Neural progenitor cell (in vitro differentiated cells): ENCODE data around the gene MPRIP. TPM values are rescaled to one million over a fixed set of nuclear protein-coding genes. Genes with fewer than 3 reads are reported as not detected.

Experiments
- DNase-seq: peaks from one replicate; pipeline ENCODE4 v3.0.0-alpha.2; 2016; ENCODE audit warnings: low spot score
- H2AFZ ChIP-seq: fragments of 200-600 bp; sonication (generic); replicated peaks from 2 replicates; pipeline ENCODE4 v1.6.1; 2016; ENCODE audit warnings: antibody characterized with exemption
- H3F3A ChIP-seq: fragments of 200-600 bp; sonication (generic); 2 replicates; pipeline ENCODE4 v1.6.1; 2016; ENCODE audit warnings: antibody characterized with exemption, low read depth
- H3K27ac ChIP-seq: fragments of 200-600 bp; sonication (generic); 2 replicates; pipeline ENCODE4 v1.5.1; 2016; ENCODE audit warnings: mild to moderate bottlenecking
- H3K27me3 ChIP-seq: fragments of 200-600 bp; sonication (generic); 2 replicates; pipeline ENCODE4 v1.6.1; 2016; ENCODE audit warnings: mild to moderate bottlenecking, moderate library complexity
- H3K36me3 ChIP-seq: fragments of 200-600 bp; sonication (generic); 2 replicates; pipeline ENCODE4 v1.5.1; 2016
- H3K4me1 ChIP-seq: fragments of 200-600 bp; sonication (generic); 2 replicates; pipeline ENCODE4 v1.6.1; 2016; ENCODE audit warnings: mixed run types
- H3K4me2 ChIP-seq: fragments of 200-600 bp; sonication (generic); 2 replicates; pipeline ENCODE4 v1.6.1; 2016
- H3K4me3 ChIP-seq: fragments of 200-600 bp; sonication (generic); 2 replicates; pipeline ENCODE4 v1.5.1; 2016
- H3K79me2 ChIP-seq: fragments of 200-600 bp; sonication (generic); 2 replicates; pipeline ENCODE4 v1.6.1; 2016; ENCODE audit warnings: low read depth
- H3K9ac ChIP-seq: fragments of 200-600 bp; sonication (generic); 2 replicates; pipeline ENCODE4 v1.6.1; 2016
- H3K9me3 ChIP-seq: fragments of 200-600 bp; sonication (generic); 2 replicates; pipeline ENCODE4 v1.5.1; 2016; ENCODE audit warnings: low read depth
- H4K20me1 ChIP-seq: fragments of 200-600 bp; sonication (generic); 2 replicates; pipeline ENCODE4 v1.6.1; 2016; ENCODE audit warnings: low read depth
- H3K27ac Mint-ChIP-seq: 3 replicates; pipeline ENCODE4 v1.8.0; 2021; ENCODE audit warnings: mixed read lengths
- H3K27me3 Mint-ChIP-seq: 2 replicates; pipeline ENCODE4 v1.8.0; 2022; ENCODE audit warnings: low read depth, mild to moderate bottlenecking, inconsistent platforms, moderate library complexity, mixed read lengths; ENCODE audit not compliant: insufficient read depth
- H3K36me3 Mint-ChIP-seq: 3 replicates; pipeline ENCODE4 v1.8.0; 2021; ENCODE audit warnings: mixed read lengths
- H3K4me1 Mint-ChIP-seq: 3 replicates; pipeline ENCODE4 v1.8.0; 2021; ENCODE audit warnings: mixed read lengths
- H3K4me3 Mint-ChIP-seq: 3 replicates; pipeline ENCODE4 v1.8.0; 2021; ENCODE audit warnings: mild to moderate bottlenecking, moderate library complexity, mixed read lengths
- H3K9me3 Mint-ChIP-seq: 3 replicates; pipeline ENCODE4 v1.8.0; 2020; ENCODE audit warnings: mixed read lengths
- EZH2 ChIP-seq: fragments of 200-600 bp; sonication (generic); IDR thresholded peaks from 2 replicates; pipeline ENCODE4 v1.6.1; 2017; ENCODE audit warnings: antibody characterized with exemption, mild to moderate bottlenecking, moderate library complexity
- EZH2phosphoT487 ChIP-seq: fragments of 200-600 bp; sonication (generic); IDR thresholded peaks from 2 replicates; pipeline ENCODE4 v1.6.1; 2017; ENCODE audit warnings: antibody characterized with exemption
- total RNA-seq: library from RNA; depleted of rRNA; stranded (reverse); fragments of >200 nt; gene quantifications from 2 replicates; pipeline ENCODE4 v1.2.3, GENCODE V29; 2015; ENCODE audit warnings: low replicate concordance
- TF ChIP-seq, protein P1 (sequence below): fragments of 200-600 bp; sonication (generic); IDR thresholded peaks from 2 replicates; pipeline ENCODE4 v1.5.1; 2017; ENCODE audit warnings: antibody characterized with exemption, mild to moderate bottlenecking

MPRIP gene
- total RNA-seq, 1 donor from 2014 or later: 42.1 TPM

DNA sequence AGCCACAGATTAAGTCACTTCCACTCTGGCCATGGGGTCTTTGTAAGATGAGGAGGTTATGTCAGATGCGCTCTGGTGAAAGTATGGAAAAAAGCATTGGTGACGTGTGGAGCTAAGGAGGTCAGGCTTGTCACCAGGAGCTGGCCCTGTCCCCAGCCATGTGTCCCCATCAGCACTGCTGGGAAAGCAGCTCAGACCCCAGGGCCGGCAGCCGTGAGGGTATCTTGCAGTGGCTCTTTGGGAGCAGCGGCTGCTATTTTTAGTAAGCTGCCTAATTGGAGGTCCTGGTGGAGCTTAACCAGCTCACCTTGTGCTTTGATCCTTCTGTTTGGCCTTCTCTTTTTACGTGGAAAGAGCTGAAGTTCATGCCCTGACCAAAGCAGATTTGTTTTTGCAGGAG lies 60.9 kb downstream of the MPRIP start:
- Mint-ChIP-seq H3K27ac (no peak overlapping the region), H3K36me3 (peaks cover 4% of the 10 kb centered on the region), H3K4me3 (no peak overlapping the region), H3K27me3 (peaks cover 3% of the 10 kb centered on the region), H3K9me3 (no peaks in the 10 kb centered on the region), H3K4me1 (peaks cover 35% of the 10 kb centered on the region)
- H4K20me1 ChIP-seq: peaks cover 30% of the 10 kb centered on the region
- no peak overlapping the region for H2AFZ ChIP-seq
- H3K36me3 ChIP-seq: no peaks in the 10 kb centered on the region
- H3K9me3 ChIP-seq: no peaks in the 10 kb centered on the region
- TF ChIP-seq EZH2phosphoT487 (no peak), EZH2 (no peak)
- TF ChIP-seq, protein P1, sequence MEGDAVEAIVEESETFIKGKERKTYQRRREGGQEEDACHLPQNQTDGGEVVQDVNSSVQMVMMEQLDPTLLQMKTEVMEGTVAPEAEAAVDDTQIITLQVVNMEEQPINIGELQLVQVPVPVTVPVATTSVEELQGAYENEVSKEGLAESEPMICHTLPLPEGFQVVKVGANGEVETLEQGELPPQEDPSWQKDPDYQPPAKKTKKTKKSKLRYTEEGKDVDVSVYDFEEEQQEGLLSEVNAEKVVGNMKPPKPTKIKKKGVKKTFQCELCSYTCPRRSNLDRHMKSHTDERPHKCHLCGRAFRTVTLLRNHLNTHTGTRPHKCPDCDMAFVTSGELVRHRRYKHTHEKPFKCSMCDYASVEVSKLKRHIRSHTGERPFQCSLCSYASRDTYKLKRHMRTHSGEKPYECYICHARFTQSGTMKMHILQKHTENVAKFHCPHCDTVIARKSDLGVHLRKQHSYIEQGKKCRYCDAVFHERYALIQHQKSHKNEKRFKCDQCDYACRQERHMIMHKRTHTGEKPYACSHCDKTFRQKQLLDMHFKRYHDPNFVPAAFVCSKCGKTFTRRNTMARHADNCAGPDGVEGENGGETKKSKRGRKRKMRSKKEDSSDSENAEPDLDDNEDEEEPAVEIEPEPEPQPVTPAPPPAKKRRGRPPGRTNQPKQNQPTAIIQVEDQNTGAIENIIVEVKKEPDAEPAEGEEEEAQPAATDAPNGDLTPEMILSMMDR: no peak
- H3K9ac ChIP-seq: no peak overlapping the region
- DNase-seq: no peak
- H3K4me3 ChIP-seq: no peak overlapping the region
- peaks cover 13% of the 10 kb centered on the region for H3K4me1 ChIP-seq
- no peak overlapping the region for H3K4me2 ChIP-seq
- H3K79me2 ChIP-seq: peaks cover 10% of the 10 kb centered on the region
- no peak overlapping the region for H3K27ac ChIP-seq
- H3F3A ChIP-seq: no peaks in the 10 kb centered on the region
- no peaks in the 10 kb centered on the region for H3K27me3 ChIP-seq

- no peak overlapping the region for H3K4me3 ChIP-seq
- H3K36me3 ChIP-seq: no peaks in the 10 kb centered on the region
- H3K4me3 Mint-ChIP-seq: no peak overlapping the region
- H3K27me3 Mint-ChIP-seq: peaks cover 3% of the 10 kb centered on the region
- no peak overlapping the region for H3K27ac ChIP-seq
- no peaks in the 10 kb centered on the region for H3K9me3 ChIP-seq
- no peaks in the 10 kb centered on the region for H3K27me3 ChIP-seq
- DNase-seq: no peak
- H3K79me2 ChIP-seq: peaks cover 10% of the 10 kb centered on the region
- H3K4me1 ChIP-seq: peaks cover 14% of the 10 kb centered on the region
- TF ChIP-seq EZH2phosphoT487: no peak
- TF ChIP-seq EZH2: no peak
- TF ChIP-seq, protein P1: no peak
- H3K9ac ChIP-seq: no peak overlapping the region
- no peak overlapping the region for H3K27ac Mint-ChIP-seq
- H3K36me3 Mint-ChIP-seq: peaks cover 4% of the 10 kb centered on the region
- H4K20me1 ChIP-seq: peaks cover 39% of the 10 kb centered on the region
- no peaks in the 10 kb centered on the region for H3F3A ChIP-seq
- no peaks in the 10 kb centered on the region for H3K9me3 Mint-ChIP-seq
- no peak overlapping the region for H3K4me2 ChIP-seq
- peaks cover 33% of the 10 kb centered on the region for H3K4me1 Mint-ChIP-seq
- H2AFZ ChIP-seq: no peak overlapping the region
Measured at GRCh38 chr17:17104036-17104435, 61.8 kb downstream of the MPRIP start.

- Mint-ChIP-seq H3K36me3 (peaks cover 4% of the 10 kb centered on the region), H3K27me3 (peaks cover 4% of the 10 kb centered on the region), H3K27ac (peak overlapping the region; percentile 29), H3K9me3 (no peaks in the 10 kb centered on the region), H3K4me3 (no peak overlapping the region), H3K4me1 (peaks cover 33% of the 10 kb centered on the region)
- H3K9ac ChIP-seq: no peak overlapping the region
- no peak overlapping the region for H2AFZ ChIP-seq
- H3K27me3 ChIP-seq: no peaks in the 10 kb centered on the region
- no peak for DNase-seq
- H3K36me3 ChIP-seq: no peaks in the 10 kb centered on the region
- H3K9me3 ChIP-seq: no peaks in the 10 kb centered on the region
- H3F3A ChIP-seq: no peaks in the 10 kb centered on the region
- no peak overlapping the region for H3K27ac ChIP-seq
- peaks cover 44% of the 10 kb centered on the region for H4K20me1 ChIP-seq
- TF ChIP-seq EZH2: no peak
- H3K4me1 ChIP-seq: peaks cover 14% of the 10 kb centered on the region
- H3K4me3 ChIP-seq: no peak overlapping the region
- no peak overlapping the region for H3K4me2 ChIP-seq
- peaks cover 12% of the 10 kb centered on the region for H3K79me2 ChIP-seq
Measured at GRCh38 chr17:17104494-17104893, 62.2 kb downstream of the MPRIP start.

DNA sequence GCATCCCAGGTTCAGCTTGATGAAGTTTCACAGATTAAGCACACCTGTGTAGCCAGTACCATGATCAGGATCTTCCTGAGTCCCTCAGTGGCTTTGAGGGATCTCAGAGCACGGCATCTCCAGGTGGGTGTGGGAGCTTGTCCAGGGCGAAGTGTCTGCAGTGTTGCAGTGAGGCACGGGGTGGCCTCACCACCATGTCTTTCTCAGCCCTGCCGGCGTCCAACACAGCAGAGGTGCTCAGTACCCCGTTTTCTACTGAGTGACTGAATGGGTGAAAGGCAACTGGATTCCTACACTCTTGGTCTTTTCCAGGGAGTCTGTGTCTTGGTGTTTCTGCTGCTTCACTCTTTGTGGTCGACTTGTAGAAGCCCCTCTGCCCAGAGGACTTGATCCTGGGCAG lies 63.7 kb downstream of the MPRIP start:
- no peak overlapping the region for H3K9ac ChIP-seq
- H3K27me3 Mint-ChIP-seq: peaks cover 5% of the 10 kb centered on the region
- no peak overlapping the region for H2AFZ ChIP-seq
- H3K27ac ChIP-seq: no peak overlapping the region
- H3K27ac Mint-ChIP-seq: no peak overlapping the region
- DNase-seq: no peak
- peaks cover 42% of the 10 kb centered on the region for H4K20me1 ChIP-seq
- no peak overlapping the region for H3K4me3 Mint-ChIP-seq
- no peaks in the 10 kb centered on the region for H3F3A ChIP-seq
- peaks cover 4% of the 10 kb centered on the region for H3K36me3 Mint-ChIP-seq
- no peaks in the 10 kb centered on the region for H3K9me3 Mint-ChIP-seq
- H3K79me2 ChIP-seq: peaks cover 15% of the 10 kb centered on the region
- no peaks in the 10 kb centered on the region for H3K36me3 ChIP-seq
- no peak for TF ChIP-seq EZH2
- no peak for TF ChIP-seq EZH2phosphoT487
- TF ChIP-seq, protein P1: no peak
- peaks cover 36% of the 10 kb centered on the region for H3K4me1 Mint-ChIP-seq
- H3K4me2 ChIP-seq: no peak overlapping the region
- H3K9me3 ChIP-seq: no peaks in the 10 kb centered on the region
- H3K27me3 ChIP-seq: no peaks in the 10 kb centered on the region
- peaks cover 14% of the 10 kb centered on the region for H3K4me1 ChIP-seq
- no peak overlapping the region for H3K4me3 ChIP-seq
